H9 (cell line): ENCODE results near the gene PRKCB. TPM values are rescaled to one million over a fixed set of nuclear protein-coding genes. Genes with fewer than 3 reads are reported as not detected.

Experiments used
- DNase-seq: peaks from one replicate; pipeline ENCODE4 v3.0.0-alpha.2; 2017
- H2AFZ ChIP-seq: one replicate; pipeline ENCODE4 v1.6.1; 2013; ENCODE audit warnings: mild to moderate bottlenecking, low read length, control low read depth, moderate library complexity
- H2AK5ac ChIP-seq: 2 replicates; pipeline ENCODE4 v1.6.1; 2013; ENCODE audit warnings: low read length, control low read depth, mixed read lengths; ENCODE audit not compliant: insufficient read length
- H2BK120ac ChIP-seq: one replicate; pipeline ENCODE4 v1.6.1; 2013; ENCODE audit warnings: low read depth, mild to moderate bottlenecking, low read length, control low read depth, inconsistent platforms; ENCODE audit not compliant: poor library complexity, severe bottlenecking
- H2BK12ac ChIP-seq: 2 replicates; pipeline ENCODE4 v1.6.1; 2013; ENCODE audit warnings: low read length, control low read depth, mixed read lengths, low read depth; ENCODE audit not compliant: insufficient read length
- H2BK15ac ChIP-seq: 2 replicates; pipeline ENCODE4 v1.6.1; 2013; ENCODE audit warnings: low read depth, low read length, control low read depth
- H2BK20ac ChIP-seq: one replicate; pipeline ENCODE4 v1.6.1; 2013; ENCODE audit warnings: low read depth, mild to moderate bottlenecking, low read length, control low read depth, inconsistent platforms; ENCODE audit not compliant: poor library complexity, severe bottlenecking
- H2BK5ac ChIP-seq: 2 replicates; pipeline ENCODE4 v1.6.1; 2013; ENCODE audit warnings: low read length, control low read depth, mixed read lengths; ENCODE audit not compliant: insufficient read length
- H3K14ac ChIP-seq: 2 replicates; pipeline ENCODE4 v1.6.1; 2013; ENCODE audit warnings: low read length, control low read depth; ENCODE audit not compliant: insufficient read depth
- H3K18ac ChIP-seq: 2 replicates; pipeline ENCODE4 v1.6.1; 2013; ENCODE audit warnings: low read depth, mild to moderate bottlenecking, mixed read lengths, low read length, control low read depth; ENCODE audit not compliant: insufficient read length
- H3K23ac ChIP-seq: 2 replicates; pipeline ENCODE4 v1.6.1; 2013; ENCODE audit warnings: low read length, control low read depth, mixed read lengths, low read depth; ENCODE audit not compliant: insufficient read length
- H3K23me2 ChIP-seq: 2 replicates; pipeline ENCODE4 v1.6.1; 2013; ENCODE audit warnings: low read depth, mild to moderate bottlenecking, mixed read lengths, low read length, control low read depth; ENCODE audit not compliant: insufficient read length, poor library complexity, severe bottlenecking
- H3K27ac ChIP-seq: 2 replicates; pipeline ENCODE4 v1.5.1; 2013; ENCODE audit warnings: low read length, control low read depth, mixed read lengths, low read depth; ENCODE audit not compliant: insufficient read length
- H3K27me3 ChIP-seq: 2 replicates; pipeline ENCODE4 v1.6.1; 2013; ENCODE audit warnings: low read length, control low read depth, inconsistent platforms; ENCODE audit not compliant: insufficient read depth
- H3K4ac ChIP-seq: 2 replicates; pipeline ENCODE4 v1.6.1; 2013; ENCODE audit warnings: low read depth, mild to moderate bottlenecking, control low read depth, inconsistent platforms, low read length, moderate library complexity
- H3K4me1 ChIP-seq: 2 replicates; pipeline ENCODE4 v1.6.1; 2013; ENCODE audit warnings: low read length, control low read depth, inconsistent platforms; ENCODE audit not compliant: insufficient read depth
- H3K4me2 ChIP-seq: 2 replicates; pipeline ENCODE4 v1.6.1; 2013; ENCODE audit warnings: low read length, control low read depth, mixed read lengths; ENCODE audit not compliant: insufficient read length, insufficient read depth
- H3K56ac ChIP-seq: 2 replicates; pipeline ENCODE4 v1.6.1; 2013; ENCODE audit warnings: low read depth, mild to moderate bottlenecking, mixed read lengths, low read length, control low read depth; ENCODE audit not compliant: insufficient read length
- H3K79me1 ChIP-seq: 2 replicates; pipeline ENCODE4 v1.6.1; 2013; ENCODE audit warnings: low read depth, mild to moderate bottlenecking, moderate library complexity, low read length, control low read depth, inconsistent platforms; ENCODE audit not compliant: insufficient read depth, poor library complexity, severe bottlenecking
- H3K79me2 ChIP-seq: 2 replicates; pipeline ENCODE4 v1.6.1; 2013; ENCODE audit warnings: low read length, control low read depth, inconsistent platforms; ENCODE audit not compliant: insufficient read depth
- H3K9ac ChIP-seq: 2 replicates; pipeline ENCODE4 v1.6.1; 2013; ENCODE audit warnings: low read length, control low read depth, mixed read lengths; ENCODE audit not compliant: insufficient read length; ENCODE audit errors: extremely low read depth
- H3K9me3 ChIP-seq: one replicate; pipeline ENCODE4 v1.6.1; 2013; ENCODE audit warnings: low read depth, low read length, inconsistent platforms; ENCODE audit not compliant: control insufficient read depth
- H3T11ph ChIP-seq: one replicate; pipeline ENCODE4 v1.6.1; 2013; ENCODE audit warnings: mild to moderate bottlenecking, low read length, control low read depth, inconsistent platforms
- H4K20me1 ChIP-seq: one replicate; pipeline ENCODE4 v1.6.1; 2013; ENCODE audit not compliant: control insufficient read depth, insufficient read length, insufficient read depth
- H4K5ac ChIP-seq: 2 replicates; pipeline ENCODE4 v1.6.1; 2013; ENCODE audit warnings: low read depth, mild to moderate bottlenecking, mixed read lengths, low read length, control low read depth; ENCODE audit not compliant: insufficient read length
- H4K8ac ChIP-seq: replicated peaks from 2 replicates; pipeline ENCODE4 v1.6.1; 2013; ENCODE audit warnings: low read length, control low read depth, mixed read lengths, low read depth; ENCODE audit not compliant: insufficient read length
- H4K91ac ChIP-seq: 2 replicates; pipeline ENCODE4 v1.6.1; 2013; ENCODE audit warnings: low read depth, mild to moderate bottlenecking, moderate library complexity, mixed read lengths, low read length, control low read depth; ENCODE audit not compliant: insufficient read length
- H3K27ac Mint-ChIP-seq, 3 experiments: 2 replicates in 2 of 3; 3 replicates in 1 of 3; pipeline ENCODE4 v1.8.0; 2020 to 2021; ENCODE audit warnings: mixed read lengths in 3 of 3, mild to moderate bottlenecking in 1 of 3, moderate library complexity in 1 of 3
- H3K27me3 Mint-ChIP-seq: 2 replicates; pipeline ENCODE4 v1.8.0; 2021; ENCODE audit warnings: low read depth, mild to moderate bottlenecking, moderate library complexity, mixed read lengths
- H3K36me3 Mint-ChIP-seq, 3 experiments: 2 replicates in 2 of 3; 3 replicates in 1 of 3; pipeline ENCODE4 v1.8.0; 2020 to 2021; ENCODE audit warnings: low read depth in 3 of 3, mixed read lengths in 3 of 3; ENCODE audit not compliant: insufficient read depth in 1 of 3
- H3K4me1 Mint-ChIP-seq, 2 experiments: 2 replicates each; pipeline ENCODE4 v1.8.0; 2020; ENCODE audit warnings: mixed read lengths in 2 of 2
- H3K4me3 Mint-ChIP-seq, 2 experiments: 2 replicates in 1 of 2; 3 replicates in 1 of 2; pipeline ENCODE4 v1.8.0; 2020 to 2021; ENCODE audit warnings: mild to moderate bottlenecking in 2 of 2, mixed read lengths in 2 of 2, moderate library complexity in 1 of 2
- H3K9me3 Mint-ChIP-seq, 2 experiments: 2 replicates in 1 of 2; 3 replicates in 1 of 2; pipeline ENCODE4 v1.8.0; 2020; ENCODE audit warnings: mild to moderate bottlenecking in 2 of 2, mixed read lengths in 2 of 2, moderate library complexity in 1 of 2
- CTCF ChIP-seq: fragments of 200-600 bp; sonication (generic); conservative IDR thresholded peaks from 3 replicates; pipeline ENCODE4 v1.8.0; 2021; ENCODE audit warnings: antibody characterized with exemption, mild to moderate bottlenecking
- WGBS: extraction: QIAGEN DNeasy Blood & Tissue Kit; methylation state at CpG from one replicate; pipeline ENCODE4 v1.1.7; 2013; ENCODE audit warnings: missing lambda C conversion rate, low lambda C conversion rate, mixed read lengths; ENCODE audit not compliant: insufficient read length; ENCODE audit errors: extremely low coverage; 5-methylcytosine and 5-hydroxymethylcytosine counted together
- total RNA-seq: library from RNA; stranded (reverse); gene quantifications from 2 replicates; pipeline ENCODE4 v1.2.1, GENCODE V29; 2021

The PRKCB gene
- total RNA-seq, 1 experiment from 2014 or later = 7.0 TPM

DNA sequence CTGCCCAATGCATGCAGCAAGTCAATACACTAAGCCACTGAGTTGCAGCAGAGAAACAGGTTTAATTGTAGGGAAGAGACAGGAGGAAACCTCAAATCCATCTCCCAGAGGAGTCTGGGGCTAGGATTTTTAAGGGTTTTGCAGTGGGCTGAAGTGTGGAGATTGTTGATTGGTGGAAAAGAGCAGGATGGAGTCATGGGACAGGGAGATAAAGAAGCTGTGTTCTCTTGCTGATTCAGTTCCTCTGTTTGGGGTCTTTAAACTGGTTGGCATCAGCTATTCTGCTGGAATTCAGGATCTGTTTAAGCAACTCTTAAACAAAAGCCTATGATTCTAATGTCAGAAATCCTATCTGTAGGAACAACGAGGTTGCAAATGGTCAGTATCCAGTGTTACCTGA is 239.5 kb downstream of the PRKCB start:
- Histone ChIP-seq H3K9ac (no peak overlapping the region), H3K23ac (no peak overlapping the region), H2AFZ (no peak overlapping the region), H4K5ac (no peak overlapping the region), H3K79me2 (no peaks in the 10 kb centered on the region), H4K8ac (no peak overlapping the region), H3K4me2 (no peak overlapping the region), H2BK12ac (no peak overlapping the region), H4K20me1 (no peaks in the 10 kb centered on the region), H2BK5ac (no peak overlapping the region), H2BK20ac (no peak overlapping the region), H2BK120ac (no peak overlapping the region), H3K4me1 (no peaks in the 10 kb centered on the region), H3K9me3 (no peaks in the 10 kb centered on the region), H3K18ac (no peak overlapping the region), H3K56ac (no peak overlapping the region), H3K14ac (no peak overlapping the region), H2BK15ac (no peak overlapping the region), H2AK5ac (no peak overlapping the region), H3K4ac (no peak overlapping the region), H3K27ac (no peak overlapping the region), H3K79me1 (no peaks in the 10 kb centered on the region), H3T11ph (no peak overlapping the region), H3K27me3 (no peaks in the 10 kb centered on the region), H4K91ac (no peak overlapping the region), H3K23me2 (no peaks in the 10 kb centered on the region)
- Mint-ChIP-seq H3K36me3 (no peaks in the 10 kb centered on the region), H3K4me1 (peaks cover 22 to 23% of the 10 kb centered on the region in 2 experiments), H3K27me3 (no peaks in the 10 kb centered on the region; the same call in 1 of the 2 replicates), H3K4me3 (no peak overlapping the region), H3K9me3 (no peaks in the 10 kb centered on the region), H3K27ac (no peak overlapping the region; a peak in 1 of 7 replicates)
- WGBS = no CpG with 5 or more reads among the region's 1 CpG
- peak; percentile 2 for DNase-seq
- TF ChIP-seq CTCF = no peak
